Measurements from ENCODE around the gene SLC30A4.
A peak's percentile ranks its signal among the peaks of the same experiment; 100 is the strongest.
"Not testable (repeated sequence)": the region's sequence is repeated elsewhere in the genome, so short reads cannot be mapped to it uniquely, and the experiment has no call there.

The SLC30A4 gene

DNA sequence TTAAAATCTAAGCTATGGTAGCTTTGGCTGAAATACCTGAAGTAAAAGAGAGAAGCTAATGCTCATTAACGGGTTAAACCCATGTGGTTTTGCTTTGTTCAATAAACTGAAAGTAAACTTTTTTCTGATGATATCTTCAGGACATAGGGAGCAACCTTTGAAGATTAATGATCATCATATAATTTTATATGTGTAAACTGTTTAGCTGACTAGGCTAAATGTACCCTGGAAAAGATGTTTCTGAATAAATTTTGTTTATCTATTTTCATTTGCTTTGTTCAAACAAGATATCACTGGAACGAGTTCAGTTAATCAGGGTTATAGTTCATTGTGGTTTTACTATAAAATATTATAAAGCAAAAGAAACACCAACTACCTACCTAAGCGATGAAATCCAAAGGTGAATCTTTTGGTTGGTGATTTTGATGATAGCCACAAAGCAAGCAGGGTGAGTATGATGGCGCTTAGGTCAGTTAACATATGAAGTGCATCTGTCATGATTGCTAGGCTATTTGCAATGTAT is 11.7 kb downstream of the SLC30A4 start:
- no peak for DNase-seq (ENCODE audit: low read depth, low spot score)

DNA sequence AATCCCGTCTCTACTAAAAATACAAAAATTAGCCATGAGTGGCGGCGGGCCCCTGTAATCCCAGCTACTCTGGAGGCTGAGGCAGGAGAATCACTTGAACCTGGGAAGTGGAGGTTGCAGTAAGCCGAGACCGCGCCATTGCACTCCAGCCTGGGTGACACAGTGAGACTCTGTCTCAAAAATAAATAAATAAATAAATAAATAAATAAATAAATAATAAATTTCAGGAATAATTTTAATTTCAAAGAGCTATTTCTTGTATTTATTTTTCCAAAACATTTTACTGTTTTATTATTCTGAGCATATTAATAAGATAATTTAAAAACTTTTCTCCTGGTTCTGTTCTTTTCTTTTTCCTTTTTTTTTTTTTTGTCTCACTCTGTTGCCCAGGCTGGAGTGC is 15.4 kb downstream of the SLC30A4 start:
- not testable (repeated sequence) for DNase-seq (ENCODE audit: low read depth, low spot score)

DNA sequence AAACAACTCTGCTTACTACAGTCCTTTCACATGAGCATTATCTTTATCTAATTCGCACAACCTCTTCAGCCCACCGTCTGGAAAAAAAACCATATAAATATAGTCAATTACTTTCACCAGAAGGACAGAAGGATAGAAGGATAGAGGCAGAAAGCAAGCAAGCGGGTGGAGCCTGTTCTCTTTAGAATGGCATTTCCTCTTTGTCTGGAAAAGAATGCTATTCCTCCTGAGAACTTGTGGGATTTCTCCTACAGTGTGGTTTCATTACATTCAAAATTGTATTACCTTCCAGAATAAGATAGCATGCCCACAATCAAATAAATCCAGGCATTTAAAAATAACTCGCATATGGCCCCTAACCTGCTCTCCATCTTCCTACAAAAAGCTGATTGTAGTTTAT is 23.1 kb downstream of the SLC30A4 start:
- DNase-seq (ENCODE audit: low read depth, low spot score), result no peak

DNA sequence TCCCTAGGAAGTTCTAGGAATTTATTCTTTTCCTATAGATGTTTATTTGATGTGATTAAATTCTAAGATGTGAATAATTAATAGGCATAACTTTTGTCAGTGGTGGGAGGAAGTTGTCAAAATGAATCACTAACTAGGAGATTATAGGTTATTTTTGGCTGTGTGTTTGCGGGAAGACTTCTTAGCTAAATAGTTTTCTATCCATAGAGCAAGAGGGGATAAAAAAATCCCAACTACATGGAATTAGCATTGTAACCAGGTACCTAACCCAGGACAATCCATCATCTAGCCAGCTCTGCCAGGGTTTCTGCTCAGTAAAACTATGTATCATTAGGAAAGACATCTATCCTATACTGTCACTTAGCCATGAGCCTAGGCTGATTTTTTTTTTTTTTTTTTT is 23.9 kb downstream of the SLC30A4 start:
- DNase-seq (ENCODE audit: low read depth, low spot score), result no peak

DNA sequence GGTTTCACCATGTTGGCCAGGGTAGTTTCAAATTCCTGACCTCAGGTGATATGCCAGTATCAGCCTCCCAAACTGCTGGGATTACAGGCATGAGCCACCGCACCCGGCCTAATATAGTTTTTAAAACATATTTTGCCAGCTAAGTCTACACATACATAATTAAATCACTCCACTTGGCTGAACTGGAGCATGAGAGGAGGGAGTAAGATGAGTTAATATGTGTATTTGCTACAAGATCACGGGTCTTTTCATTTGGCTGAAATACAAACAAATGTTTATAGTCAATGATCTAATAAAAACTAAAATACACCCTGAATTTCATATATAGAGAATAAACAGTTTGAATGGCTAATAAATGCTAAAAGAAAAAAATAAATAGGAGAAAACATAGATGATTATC is 25.3 kb downstream of the SLC30A4 start:
- DNase-seq (ENCODE audit: low read depth, low spot score), result no peak

DNA sequence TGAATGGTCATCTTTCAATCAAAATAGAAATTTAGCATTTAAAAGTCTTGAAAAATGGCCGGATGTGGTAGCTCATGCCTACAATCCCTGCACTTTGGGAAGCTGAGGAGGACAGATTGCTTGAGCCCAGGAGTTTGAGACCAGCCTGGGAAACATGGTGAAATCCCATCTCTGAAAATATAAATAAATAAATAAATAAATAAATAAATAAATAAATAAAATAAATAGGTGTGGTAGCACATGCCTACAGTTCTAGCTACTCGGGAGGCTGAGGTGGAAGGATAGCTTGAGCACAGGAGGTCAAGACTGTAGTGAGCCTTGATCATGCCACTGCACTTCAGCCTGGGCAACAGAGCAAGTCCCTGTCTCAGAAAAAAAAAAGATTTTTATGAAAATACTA is 25.9 kb downstream of the SLC30A4 start:
- no peak for DNase-seq (ENCODE audit: low read depth, low spot score)

DNA sequence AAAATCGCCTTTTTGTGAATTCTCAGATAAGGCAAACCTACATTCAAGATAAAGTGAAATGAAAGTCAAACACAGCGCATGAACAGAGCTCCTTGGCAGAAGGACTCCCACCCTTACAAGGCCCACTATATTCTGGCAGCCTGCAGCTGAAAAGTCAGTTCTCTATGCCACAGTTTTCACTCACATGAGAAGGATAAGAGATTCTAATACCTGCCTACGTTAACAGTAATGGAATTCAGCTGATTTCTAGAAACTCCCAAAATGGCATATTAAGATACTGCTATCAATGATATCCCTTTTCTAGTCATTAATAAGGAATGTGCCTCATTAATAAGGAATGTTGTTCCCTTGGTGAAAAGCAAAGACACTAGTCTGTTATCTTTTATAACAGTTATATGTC is 27.0 kb downstream of the SLC30A4 start:
- DNase-seq (ENCODE audit: low read depth, low spot score), result no peak

DNA sequence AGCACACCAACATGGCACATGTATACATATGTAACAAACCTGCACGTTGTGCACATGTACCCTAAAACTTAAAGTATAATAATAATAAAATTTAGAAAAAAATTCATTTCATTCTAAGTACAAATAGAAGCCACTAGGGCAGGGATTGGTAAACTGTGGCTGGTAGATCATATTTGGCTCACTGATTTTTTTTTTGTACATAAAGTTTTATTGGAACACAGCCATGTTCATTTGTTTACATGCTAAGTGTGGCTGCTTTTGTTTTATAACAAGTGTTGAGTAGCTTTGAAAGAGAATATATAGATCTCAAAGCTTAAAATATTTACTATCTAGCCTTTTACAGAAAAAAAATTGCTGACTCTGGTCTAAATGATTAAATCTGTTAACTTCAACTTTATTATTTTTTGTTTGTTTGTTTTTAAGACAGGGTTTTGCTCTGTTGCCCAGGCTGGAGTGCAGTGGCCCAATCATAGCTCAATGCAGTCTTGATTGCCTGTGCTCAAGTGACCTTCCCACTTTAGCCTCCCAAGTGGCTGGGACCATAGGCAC is 32.8 kb downstream of the SLC30A4 start:
- no peak for DNase-seq (ENCODE audit: low read depth, low spot score)

DNA sequence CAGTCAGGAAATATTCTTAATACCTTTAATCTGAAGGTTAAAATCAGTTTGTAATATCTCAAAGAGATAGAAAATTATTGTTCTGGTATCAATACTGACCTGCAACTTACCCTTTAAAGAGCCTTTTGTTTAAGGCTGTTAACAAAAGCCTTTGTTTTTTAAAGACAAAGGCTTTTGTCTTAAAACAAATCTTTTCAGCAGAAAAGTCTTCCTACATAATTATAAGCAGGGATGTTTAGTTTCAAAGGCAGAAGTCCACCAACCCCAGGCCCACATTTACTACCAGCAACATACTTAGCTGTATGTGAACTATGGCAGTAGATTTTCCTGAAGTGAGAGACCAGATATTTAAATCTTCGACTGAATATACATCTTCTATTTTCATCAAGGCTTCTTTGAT is 36.2 kb downstream of the SLC30A4 start:
- no peak for DNase-seq (ENCODE audit: low read depth, low spot score)

DNA sequence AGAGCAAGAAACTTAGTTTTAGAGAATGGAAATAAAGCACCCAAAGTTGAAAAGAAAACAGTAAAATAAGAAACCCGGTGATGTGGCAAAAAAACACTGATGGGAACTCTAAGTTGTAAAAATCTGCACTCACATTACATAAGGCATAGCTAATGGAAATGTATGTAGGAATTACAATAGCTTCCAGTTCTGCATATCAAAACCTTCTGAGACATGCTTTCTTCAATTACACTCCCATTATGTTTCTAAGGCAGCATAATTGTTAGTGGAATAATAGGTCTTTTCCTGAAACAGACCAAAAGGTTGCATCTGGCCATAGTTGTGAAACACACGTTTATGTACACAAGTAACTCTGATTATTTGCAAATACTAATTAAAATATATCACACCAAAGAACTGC is 41.4 kb downstream of the SLC30A4 start:
- no peak for DNase-seq (ENCODE audit: low read depth, low spot score)

DNA sequence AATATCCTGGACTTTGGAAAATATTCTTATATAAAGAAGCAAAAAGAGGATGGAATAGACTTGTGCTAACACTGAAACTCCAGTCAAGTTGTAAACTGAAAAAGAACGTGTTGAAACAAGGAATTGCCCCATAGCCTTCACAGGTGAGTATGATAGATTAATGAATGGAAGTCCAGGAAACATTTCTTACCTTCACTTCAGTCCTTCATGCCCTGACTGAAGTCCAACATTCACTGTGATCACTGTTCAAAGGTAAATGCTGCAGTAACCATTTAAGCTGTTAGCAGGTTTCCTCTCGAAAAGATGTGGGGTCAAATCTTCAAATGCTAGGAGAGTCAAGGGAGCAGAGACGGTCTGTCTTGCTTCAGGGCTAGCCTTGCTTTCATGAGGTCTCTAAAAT is 46.1 kb downstream of the SLC30A4 start:
- no peak for DNase-seq (ENCODE audit: low read depth, low spot score)

DNA sequence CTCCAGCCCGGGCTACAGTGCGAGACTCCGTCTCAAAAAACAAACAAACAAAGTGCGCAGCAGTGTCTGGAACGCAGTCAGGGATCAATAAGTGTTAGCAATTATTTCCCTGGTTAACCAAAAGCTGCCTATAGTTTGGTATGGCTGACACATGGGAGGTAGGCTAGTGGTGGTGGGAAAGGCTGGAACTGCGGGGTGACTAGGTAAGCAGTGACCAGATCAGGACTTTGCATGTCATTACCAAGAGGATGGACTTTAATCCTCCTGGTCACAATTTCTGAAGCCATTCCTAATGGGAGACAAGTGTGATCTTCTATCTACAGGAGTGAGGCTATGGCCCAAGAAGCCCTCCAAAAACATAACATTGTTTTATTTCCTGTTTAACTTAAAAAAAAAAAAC is 47.8 kb downstream of the SLC30A4 start:
- DNase-seq (ENCODE audit: low read depth, low spot score), result no peak

DNA sequence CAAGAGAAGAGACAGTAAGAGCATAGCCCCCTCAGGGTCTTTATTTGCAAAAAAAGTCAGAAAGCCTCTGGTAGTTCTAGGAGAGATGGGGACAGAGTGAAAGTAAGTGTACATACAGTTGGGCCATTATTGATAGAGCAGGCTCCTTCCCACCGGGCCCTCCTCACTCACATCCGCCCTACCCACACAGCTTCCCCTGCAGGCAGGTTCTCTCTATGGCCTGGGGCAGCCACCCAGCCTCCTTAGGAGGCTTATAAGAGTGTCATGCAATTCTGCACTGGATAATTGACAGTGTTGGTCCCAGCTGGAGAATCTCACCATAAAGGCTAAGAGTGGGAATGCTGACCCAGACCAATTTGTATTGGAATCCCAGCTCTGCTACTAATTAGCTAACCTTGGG is 49.5 kb downstream of the SLC30A4 start:
- DNase-seq (ENCODE audit: low read depth, low spot score), result no peak

DNA sequence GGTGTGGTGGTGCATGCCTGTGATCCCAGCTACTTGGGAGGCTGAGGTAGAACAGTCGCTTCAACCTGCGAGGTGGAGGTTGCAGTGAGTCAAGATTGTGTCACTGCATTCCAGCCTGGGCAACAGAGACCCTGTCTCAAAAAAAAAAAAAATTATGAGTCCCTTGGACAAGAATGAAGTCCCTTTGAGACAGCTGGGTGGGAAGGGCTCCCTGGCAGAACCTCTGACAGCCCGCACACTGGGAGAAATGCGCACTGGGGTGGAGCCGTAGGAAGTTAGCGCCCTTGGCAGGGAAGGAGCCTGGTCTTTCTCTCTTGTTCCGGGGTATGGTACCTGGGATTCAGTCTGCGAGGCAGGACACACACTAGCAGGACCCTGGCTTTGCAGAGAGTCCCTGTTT is 51.4 kb downstream of the SLC30A4 start:
- no peak for DNase-seq (ENCODE audit: low read depth, low spot score)

DNA sequence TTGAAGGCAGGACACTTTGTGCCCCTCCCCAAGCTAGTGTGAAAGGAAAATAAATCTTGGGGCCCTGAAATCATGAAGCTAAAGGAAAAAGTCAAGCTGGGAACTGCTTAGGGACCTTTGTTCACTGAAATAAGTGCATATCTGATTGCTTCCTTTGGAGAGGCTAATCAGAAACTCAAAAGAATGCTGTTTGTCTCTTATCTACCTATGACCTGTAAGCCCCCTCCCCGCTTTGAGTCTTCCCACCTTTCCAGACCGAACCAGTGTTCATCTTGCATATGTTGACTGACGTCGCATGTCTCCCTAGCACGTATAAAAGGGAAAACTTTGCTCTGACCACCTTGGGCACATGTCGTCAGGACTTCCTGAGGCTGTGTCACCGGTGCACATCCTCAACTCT is 53.1 kb downstream of the SLC30A4 start:
- no peak for DNase-seq (ENCODE audit: low read depth, low spot score)

DNA sequence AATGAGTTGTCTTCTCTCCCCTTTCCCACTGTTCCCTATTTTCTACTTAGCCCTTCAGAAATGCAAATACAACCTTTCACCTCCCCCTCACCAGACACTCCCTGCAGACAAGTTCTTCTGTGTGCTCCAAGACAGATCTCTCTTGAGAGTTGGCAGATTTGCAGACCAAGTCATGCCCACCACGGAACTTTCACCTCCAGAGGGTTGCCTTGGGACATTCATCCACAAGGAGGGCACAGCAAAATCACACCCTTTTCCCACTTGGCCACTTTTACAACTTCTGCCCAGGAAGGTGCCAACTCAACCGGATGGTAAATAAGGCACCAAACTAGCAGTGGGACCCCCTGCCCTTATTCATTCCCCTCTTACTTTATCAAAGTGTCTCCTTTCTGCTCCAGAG is 53.5 kb downstream of the SLC30A4 start:
- DNase-seq (ENCODE audit: low read depth, low spot score), result no peak

DNA sequence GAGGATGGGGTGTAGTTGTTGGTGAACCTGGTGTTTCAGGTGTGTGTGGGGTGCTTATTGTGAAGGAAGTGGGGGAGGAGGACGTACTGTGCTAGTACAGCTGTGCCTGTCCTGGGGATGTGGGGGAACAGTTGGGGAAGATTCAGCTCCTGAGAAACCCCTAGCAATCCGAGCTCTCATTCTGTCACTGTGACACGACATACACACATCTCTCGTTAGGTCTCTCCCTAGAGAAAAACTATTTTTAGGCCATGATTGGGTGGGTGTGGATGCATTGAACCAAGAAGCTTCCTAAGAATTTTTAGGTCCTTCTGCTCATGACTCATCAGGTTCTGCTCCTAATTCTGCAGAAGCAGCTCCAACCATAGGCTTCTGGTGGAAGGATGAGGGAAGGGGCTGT is 54.3 kb downstream of the SLC30A4 start:
- no peak for DNase-seq (ENCODE audit: low read depth, low spot score)

DNA sequence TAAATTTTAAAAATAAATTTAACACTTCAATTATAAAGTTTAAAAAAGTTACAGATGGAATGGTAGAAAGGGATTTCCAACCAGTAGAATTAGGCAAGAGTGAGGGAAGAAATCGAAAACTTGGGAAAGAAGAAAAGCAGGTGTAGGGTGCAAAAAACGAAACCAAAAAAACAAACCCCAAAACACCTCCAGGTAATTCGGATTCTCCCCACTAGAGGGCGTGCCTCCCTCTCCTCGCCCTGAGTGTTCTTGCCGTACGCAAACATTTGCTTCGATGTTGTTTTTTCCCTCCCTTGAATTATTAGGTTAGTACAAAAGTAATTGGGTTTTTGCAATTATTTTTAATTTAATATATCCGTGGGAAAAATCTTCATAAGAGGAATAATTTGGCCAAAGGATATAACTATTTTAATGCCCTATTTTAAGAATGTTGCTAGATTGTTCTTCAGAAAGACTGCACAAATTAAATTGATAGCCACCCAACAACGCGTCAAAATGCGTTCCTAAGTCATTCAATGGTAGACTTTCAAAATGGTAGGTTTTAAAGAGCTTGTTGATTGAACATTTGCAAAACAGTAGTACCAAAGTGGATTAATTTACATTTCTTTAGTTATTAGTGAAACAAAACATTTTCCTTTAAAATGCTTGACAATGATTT is 63.7 kb downstream of the SLC30A4 start:
- DNase-seq (ENCODE audit: low read depth, low spot score), result peak; percentile 70

DNA sequence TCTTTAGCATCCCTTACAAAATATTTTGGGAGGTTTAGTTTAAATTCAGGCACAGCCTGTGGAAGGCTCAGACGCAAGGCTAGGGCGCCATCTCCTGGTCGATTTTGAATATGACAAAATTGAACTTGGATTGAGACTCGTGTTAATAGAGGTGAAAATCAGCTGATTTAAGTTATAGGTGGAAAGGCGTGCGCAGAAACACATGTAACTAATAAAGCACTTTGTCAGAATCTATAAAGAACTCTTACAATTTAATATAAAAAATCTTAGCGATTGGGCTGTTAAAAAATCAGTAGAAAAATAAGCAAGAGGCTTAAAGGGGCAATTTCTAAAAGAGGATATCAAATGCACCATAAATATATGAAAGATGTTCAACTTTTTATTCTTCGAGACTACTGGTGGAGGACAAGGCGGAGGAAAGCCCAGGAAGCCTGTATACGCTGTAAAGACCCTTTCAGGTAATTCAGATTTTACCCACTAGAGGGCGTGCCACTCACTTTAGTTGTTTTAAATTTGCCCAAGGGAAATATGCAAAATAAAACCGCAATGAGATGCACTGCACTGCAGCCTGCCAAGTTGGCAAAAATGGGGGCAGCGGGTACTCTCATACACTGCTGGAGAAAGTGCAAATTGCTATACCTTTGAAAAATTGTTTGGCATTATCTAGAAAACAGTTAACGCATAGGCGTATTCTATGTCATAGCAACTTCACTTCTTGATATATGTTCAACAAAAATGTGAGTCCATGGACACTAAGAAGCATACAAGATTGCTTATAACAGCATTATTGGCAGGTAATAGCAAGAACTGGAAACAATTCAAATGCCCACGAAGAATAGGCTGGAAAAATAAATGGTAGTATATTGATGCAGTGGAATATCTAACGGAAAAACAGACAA is 64.7 kb downstream of the SLC30A4 start:
- DNase-seq (ENCODE audit: low read depth, low spot score), result peak; percentile 75

DNA sequence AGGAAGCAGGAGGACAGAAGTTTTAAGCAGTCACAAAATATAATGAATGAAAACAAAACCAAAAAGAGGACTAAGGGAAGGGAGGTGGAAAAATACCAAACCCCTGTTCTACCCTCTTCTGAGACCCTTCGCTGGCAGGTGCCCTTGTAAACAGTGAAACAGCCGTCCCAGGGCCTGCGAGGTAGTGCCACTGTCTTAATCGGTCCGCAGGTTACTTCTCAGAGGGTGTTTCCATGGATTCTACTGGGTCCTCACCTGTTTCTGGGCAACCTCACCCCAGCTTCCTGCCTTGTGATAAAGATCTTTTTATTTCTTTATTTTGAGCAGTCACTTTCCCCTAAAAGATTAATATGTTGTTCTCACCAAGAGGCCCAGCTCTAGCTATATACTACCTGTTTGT is 65.3 kb downstream of the SLC30A4 start:
- DNase-seq (ENCODE audit: low read depth, low spot score), result no peak

DNA sequence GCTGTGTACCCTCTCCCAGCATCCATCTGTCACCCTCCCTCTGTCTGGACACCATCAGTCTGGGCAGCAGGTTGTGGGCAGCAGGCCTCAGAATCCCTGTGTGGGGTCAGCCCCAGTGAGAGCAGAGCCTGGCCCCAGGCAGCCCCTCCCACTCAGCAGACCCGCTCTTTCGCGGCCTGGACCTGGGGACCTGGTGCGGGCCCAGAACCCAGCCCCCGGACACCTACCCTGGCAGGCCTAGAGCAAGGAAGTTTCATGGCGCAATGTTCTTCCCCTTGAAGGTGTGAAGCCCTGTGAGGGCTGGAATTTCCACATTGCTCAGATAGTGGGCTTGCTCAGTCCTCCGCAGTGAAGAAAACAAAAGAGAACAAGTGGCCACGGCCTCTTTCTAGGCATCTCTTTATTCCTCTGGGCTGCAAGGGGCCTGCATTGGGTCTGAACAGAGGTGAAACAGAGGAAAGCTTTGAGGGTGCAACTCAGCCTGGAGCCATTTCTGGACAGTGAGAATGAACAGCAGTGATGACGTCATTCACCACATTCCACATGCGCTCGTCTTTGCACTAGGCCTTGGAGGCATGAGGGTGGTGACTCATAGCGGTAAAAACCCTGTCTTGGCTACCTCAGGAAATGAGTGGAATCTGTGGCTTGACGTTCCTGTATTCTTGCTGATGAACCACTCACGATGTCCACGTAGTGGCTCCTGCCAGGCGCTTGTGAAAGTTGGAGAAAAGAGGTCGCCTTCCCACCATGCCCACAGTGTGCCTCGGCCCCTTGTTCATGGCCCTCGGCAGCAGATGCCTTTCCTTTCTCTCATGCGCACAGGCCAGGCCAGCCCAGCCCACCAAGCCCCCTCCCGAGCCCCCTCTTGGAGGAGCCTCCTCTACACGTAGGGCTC is 66.1 kb downstream of the SLC30A4 start:
- DNase-seq (ENCODE audit: low read depth, low spot score), result no peak

DNA sequence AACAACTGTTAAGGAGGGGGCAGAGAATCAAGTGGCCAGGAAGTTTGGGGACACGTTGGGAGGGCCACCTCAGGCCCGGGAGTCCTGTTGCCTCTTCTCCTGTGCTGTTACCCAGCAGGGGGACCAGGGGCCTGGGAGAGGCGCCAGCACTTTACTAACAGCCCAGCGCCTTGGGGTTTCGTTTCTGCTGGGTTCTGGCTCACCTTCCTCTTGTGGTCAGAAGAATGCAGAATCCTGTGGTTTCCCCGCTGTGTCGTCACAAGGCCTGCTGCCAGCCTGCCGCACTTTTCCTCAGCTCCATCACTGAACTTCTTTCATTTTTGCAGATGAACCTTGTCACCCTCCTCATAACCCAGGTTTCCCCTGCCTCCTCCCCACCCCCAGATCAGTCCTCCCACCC is 67.7 kb downstream of the SLC30A4 start:
- peak; percentile 13 for DNase-seq (ENCODE audit: low read depth, low spot score)

All from activated CD4-positive, CD25-positive, alpha-beta regulatory T cell treated with anti-CD3 and anti-CD28 coated beads, Interleukin-2, amount 50 U/mL, for 16 hours (primary cell).